AG04450 (cell line): Measurements from ENCODE around the gene TMPRSS6. TPM values are rescaled to one million over a fixed set of nuclear protein-coding genes. Genes with fewer than 3 reads are reported as not detected.

Experiments
- CTCF ChIA-PET: fragments of 300-600, 350-600 bp; formaldehyde crosslinking; extraction: SDS; loops from one replicate; lab custom pipeline; 2022; ENCODE audit warnings: antibody characterized with exemption, inconsistent platforms; lab: Charles Lee
- POLR2A ChIA-PET: fragments of 350-600 bp; formaldehyde crosslinking; extraction: SDS; loops from one replicate; lab custom pipeline; 2021; ENCODE audit warnings: antibody characterized with exemption, inconsistent platforms; lab: Yijun Ruan, JAX
- DNase-seq: peaks from one replicate; pipeline ENCODE4 v3.0.0-alpha.2; 2011; ENCODE audit warnings: low read depth, low spot score
- H3K27ac ChIP-seq: one replicate; pipeline ENCODE4 v1.5.1; 2012; ENCODE audit warnings: low read depth, low read length, control low read depth
- H3K27me3 ChIP-seq: one replicate; pipeline ENCODE4 v1.6.0; 2012; ENCODE audit warnings: low read length; ENCODE audit not compliant: control insufficient read depth, insufficient read depth
- H3K4me3 ChIP-seq: 2 replicates; pipeline ENCODE4 v1.5.1; 2011; ENCODE audit warnings: mild to moderate bottlenecking, low read depth, low read length, control low read depth
- H3K9me3 ChIP-seq: 2 replicates; pipeline ENCODE4 v1.5.1; 2012; ENCODE audit warnings: low read length; ENCODE audit not compliant: control insufficient read depth, insufficient read depth
- polyA plus RNA-seq: library from polyadenylated mRNA; depleted of rRNA; stranded (reverse); fragments of >200 nt; gene quantifications from 2 replicates; pipeline ENCODE4 v1.2.3, GENCODE V29; 2011
- TF ChIP-seq, protein P1 (sequence below): IDR thresholded peaks from 2 replicates; pipeline ENCODE4 v1.5.1; 2011; ENCODE audit warnings: low read depth, low read length, control low read depth, inconsistent platforms

The TMPRSS6 gene
- polyA plus RNA-seq, 1 experiment = not detected

GRCh38 chr22:37058917-37059701 lies 50.4 kb downstream of the TMPRSS6 start:
- ChIA-PET CTCF (no interaction called here), POLR2A (no interaction called here)
- no peak overlapping the region for H3K4me3 ChIP-seq
- no peak overlapping the region for H3K27ac ChIP-seq
- H3K27me3 ChIP-seq = no peaks in the 10 kb centered on the region
- no peaks in the 10 kb centered on the region; the same call in 1 of the 2 replicates for H3K9me3 ChIP-seq
- TF ChIP-seq, protein P1, sequence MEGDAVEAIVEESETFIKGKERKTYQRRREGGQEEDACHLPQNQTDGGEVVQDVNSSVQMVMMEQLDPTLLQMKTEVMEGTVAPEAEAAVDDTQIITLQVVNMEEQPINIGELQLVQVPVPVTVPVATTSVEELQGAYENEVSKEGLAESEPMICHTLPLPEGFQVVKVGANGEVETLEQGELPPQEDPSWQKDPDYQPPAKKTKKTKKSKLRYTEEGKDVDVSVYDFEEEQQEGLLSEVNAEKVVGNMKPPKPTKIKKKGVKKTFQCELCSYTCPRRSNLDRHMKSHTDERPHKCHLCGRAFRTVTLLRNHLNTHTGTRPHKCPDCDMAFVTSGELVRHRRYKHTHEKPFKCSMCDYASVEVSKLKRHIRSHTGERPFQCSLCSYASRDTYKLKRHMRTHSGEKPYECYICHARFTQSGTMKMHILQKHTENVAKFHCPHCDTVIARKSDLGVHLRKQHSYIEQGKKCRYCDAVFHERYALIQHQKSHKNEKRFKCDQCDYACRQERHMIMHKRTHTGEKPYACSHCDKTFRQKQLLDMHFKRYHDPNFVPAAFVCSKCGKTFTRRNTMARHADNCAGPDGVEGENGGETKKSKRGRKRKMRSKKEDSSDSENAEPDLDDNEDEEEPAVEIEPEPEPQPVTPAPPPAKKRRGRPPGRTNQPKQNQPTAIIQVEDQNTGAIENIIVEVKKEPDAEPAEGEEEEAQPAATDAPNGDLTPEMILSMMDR = no peak
- DNase-seq = no peak

GRCh38 chr22:37057796-37058510 lies 51.6 kb downstream of the TMPRSS6 start:
- Histone ChIP-seq H3K27ac (no peak overlapping the region), H3K9me3 (no peaks in the 10 kb centered on the region; the same call in 1 of the 2 replicates), H3K27me3 (no peaks in the 10 kb centered on the region), H3K4me3 (no peak overlapping the region)
- ChIA-PET CTCF (no interaction called here), POLR2A (no interaction called here)
- no peak for DNase-seq
- TF ChIP-seq, protein P1 = no peak

DNA sequence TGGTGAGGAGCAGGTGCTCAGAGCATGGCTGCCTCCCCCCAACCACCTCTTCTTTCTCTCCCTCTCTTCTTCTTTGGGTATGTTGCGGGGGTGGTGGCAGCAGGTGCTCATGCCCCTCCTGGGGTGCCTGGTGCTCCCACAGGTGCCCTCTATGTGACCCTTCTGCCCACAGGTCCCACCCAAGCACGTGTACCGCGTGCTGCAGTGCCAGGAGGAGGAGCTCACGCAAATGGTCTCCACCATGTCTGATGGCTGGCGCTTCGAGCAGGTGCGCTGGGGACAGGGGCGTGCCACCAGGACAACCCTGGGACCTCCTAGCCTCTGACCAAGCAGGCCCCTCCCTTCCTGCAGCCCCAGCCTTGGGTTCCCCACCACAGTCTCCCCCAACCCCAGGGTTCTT lies 52.3 kb downstream of the TMPRSS6 start:
- Histone ChIP-seq H3K27ac (no peak overlapping the region), H3K27me3 (no peaks in the 10 kb centered on the region), H3K4me3 (no peak overlapping the region), H3K9me3 (no peaks in the 10 kb centered on the region; the same call in 1 of the 2 replicates)
- ChIA-PET POLR2A (no interaction called here), CTCF (no interaction called here)
- TF ChIP-seq, protein P1 = no peak
- DNase-seq = no peak

- no peak for DNase-seq
- CTCF ChIA-PET = no interaction called here
- TF ChIP-seq, protein P1 = no peak
- H3K27ac ChIP-seq = no peak overlapping the region
- H3K4me3 ChIP-seq = no peak overlapping the region
- POLR2A ChIA-PET = no interaction called here
- H3K27me3 ChIP-seq = no peaks in the 10 kb centered on the region
- no peaks in the 10 kb centered on the region; the same call in 1 of the 2 replicates for H3K9me3 ChIP-seq
Measured at GRCh38 chr22:37056246-37056645, 53.3 kb downstream of the TMPRSS6 start.
